ENCODE data around the gene SPRR5. TPM values are rescaled to one million over a fixed set of nuclear protein-coding genes. Genes with fewer than 3 reads are reported as not detected.

Gene SPRR5
- total RNA-seq, 1 experiment from 2014 or later, result not detected

DNA sequence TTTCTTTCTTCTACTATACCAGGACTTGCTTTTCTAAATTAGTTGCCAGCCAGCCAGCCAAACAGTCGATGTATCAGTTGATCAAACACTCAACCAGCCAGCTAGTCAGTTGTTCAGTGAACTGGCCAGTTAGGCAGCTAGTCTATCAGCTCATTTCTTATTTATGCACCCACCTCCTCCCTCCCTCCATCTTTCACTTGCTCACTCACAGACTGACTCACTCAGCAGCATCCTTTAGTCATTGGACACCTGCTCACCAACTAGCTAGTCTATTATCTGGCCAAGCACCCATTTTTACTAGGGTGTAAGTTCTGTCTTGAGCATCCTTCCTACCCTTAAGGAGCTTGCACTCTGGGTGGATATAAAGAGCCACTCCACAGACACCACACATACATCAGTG is 17.5 kb downstream of the SPRR5 start:
- H2AFZ ChIP-seq, result no peak overlapping the region
- no peaks in the 10 kb centered on the region for H3K36me3 ChIP-seq (ENCODE audit: low read depth)
- no peaks in the 10 kb centered on the region for H3K9me3 ChIP-seq (ENCODE audit: insufficient read depth, low read depth)
- no peak for TF ChIP-seq EZH2 (IDR thresholded peaks at IDR 0.05; ENCODE audit: low read depth)
- TF ChIP-seq CTCF (conservative IDR thresholded peaks at IDR 0.05), result no peak
- peaks cover 15% of the 10 kb centered on the region; the same call in 1 of the 2 replicates for H3F3A ChIP-seq (ENCODE audit: insufficient read depth, low read depth)
- no peak overlapping the region for H3K4me2 ChIP-seq
- intact Hi-C loops (cut with micrococcal nuclease; ENCODE audit: unreplicated experiment), result no loop called here
- H3K4me1 ChIP-seq (replicated peaks; ENCODE audit: insufficient read depth), result peaks cover 39% of the 10 kb centered on the region
- H3K79me2 ChIP-seq (ENCODE audit: low read depth), result no peaks in the 10 kb centered on the region
- no peaks in the 10 kb centered on the region for H3K27me3 ChIP-seq (ENCODE audit: insufficient read depth, low read depth)
- H3K9me2 ChIP-seq (ENCODE audit: insufficient read depth), result no peaks in the 10 kb centered on the region
- peak in 1 of 2 experiments; percentile 52 for DNase-seq
- H4K20me1 ChIP-seq (ENCODE audit: insufficient read depth), result no peaks in the 10 kb centered on the region
- H3K4me3 ChIP-seq, result no peak overlapping the region
- CTCF ChIA-PET, result no interaction called here
- no TSS peak for BruUV-seq (replicated peaks)
- H3K27ac ChIP-seq, result no peak overlapping the region
- POLR2A ChIA-PET (ENCODE audit: unreplicated experiment), result no interaction called here

- H3K36me3 ChIP-seq (ENCODE audit: low read depth), result no peaks in the 10 kb centered on the region
- H3K79me2 ChIP-seq (ENCODE audit: low read depth), result no peaks in the 10 kb centered on the region
- H3K4me1 ChIP-seq (replicated peaks; ENCODE audit: insufficient read depth), result peaks cover 39% of the 10 kb centered on the region
- no peak overlapping the region for H2AFZ ChIP-seq
- H3K4me2 ChIP-seq, result no peak overlapping the region
- BruUV-seq (replicated peaks), result no TSS peak
- peaks cover 15% of the 10 kb centered on the region; the same call in 1 of the 2 replicates for H3F3A ChIP-seq (ENCODE audit: insufficient read depth, low read depth)
- no peak for DNase-seq
- H4K20me1 ChIP-seq (ENCODE audit: insufficient read depth), result no peaks in the 10 kb centered on the region
- no peaks in the 10 kb centered on the region for H3K9me2 ChIP-seq (ENCODE audit: insufficient read depth)
- POLR2A ChIA-PET (ENCODE audit: unreplicated experiment), result no interaction called here
- intact Hi-C loops (cut with micrococcal nuclease; ENCODE audit: unreplicated experiment), result no loop called here
- no peaks in the 10 kb centered on the region for H3K9me3 ChIP-seq (ENCODE audit: insufficient read depth, low read depth)
- H3K4me3 ChIP-seq, result no peak overlapping the region
- no peak overlapping the region for H3K27ac ChIP-seq
- no peaks in the 10 kb centered on the region for H3K27me3 ChIP-seq (ENCODE audit: insufficient read depth, low read depth)
- no peak for TF ChIP-seq EZH2 (IDR thresholded peaks at IDR 0.05; ENCODE audit: low read depth)
- no peak for TF ChIP-seq CTCF (conservative IDR thresholded peaks at IDR 0.05)
- CTCF ChIA-PET, result no interaction called here
Observed at GRCh38 chr1:152965853-152966252, 18.8 kb downstream of the SPRR5 start.

DNA sequence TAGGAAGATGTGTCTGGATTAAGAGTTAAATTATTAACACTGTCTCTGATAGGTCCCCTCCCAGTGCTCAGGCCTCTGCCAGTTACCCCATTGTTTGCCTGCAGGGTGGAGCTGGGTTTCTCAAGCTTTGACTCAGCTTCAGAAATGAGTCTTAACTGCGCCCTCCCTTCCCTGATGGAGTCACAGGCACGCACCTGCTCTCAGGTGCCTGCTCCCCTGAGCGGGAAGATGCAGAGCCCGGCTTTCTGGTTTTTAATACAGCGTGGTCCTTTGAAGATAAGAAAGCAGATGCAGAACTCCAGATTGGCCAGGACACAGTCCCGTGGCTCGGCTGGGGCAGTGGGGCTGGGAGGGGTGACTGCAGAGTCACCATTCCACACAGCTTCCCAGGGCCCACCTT is 20.2 kb downstream of the SPRR5 start:
- H3K4me3 ChIP-seq, result no peak overlapping the region
- intact Hi-C loops (cut with micrococcal nuclease; ENCODE audit: unreplicated experiment), result no loop called here
- H3K27me3 ChIP-seq (ENCODE audit: insufficient read depth, low read depth), result no peaks in the 10 kb centered on the region
- H4K20me1 ChIP-seq (ENCODE audit: insufficient read depth), result no peaks in the 10 kb centered on the region
- DNase-seq, result peak; percentile 64 to 87
- no peaks in the 10 kb centered on the region for H3K36me3 ChIP-seq (ENCODE audit: low read depth)
- no peaks in the 10 kb centered on the region for H3K79me2 ChIP-seq (ENCODE audit: low read depth)
- no peaks in the 10 kb centered on the region for H3K9me3 ChIP-seq (ENCODE audit: insufficient read depth, low read depth)
- peaks cover 15% of the 10 kb centered on the region; the same call in 1 of the 2 replicates for H3F3A ChIP-seq (ENCODE audit: insufficient read depth, low read depth)
- CTCF ChIA-PET, result interaction anchor here (0.6 kb wide), 1 partner anchor 33 kb away, joined by 3 read pairs; no protein-coding TSS in a partner anchor
- peak overlapping the region; percentile 2; the same call in 1 of the 2 replicates for H3K27ac ChIP-seq
- peaks cover 39% of the 10 kb centered on the region for H3K4me1 ChIP-seq (replicated peaks; ENCODE audit: insufficient read depth)
- H2AFZ ChIP-seq, result no peak overlapping the region
- POLR2A ChIA-PET (ENCODE audit: unreplicated experiment), result interaction anchor here (0.7 kb wide), 1 partner anchor 1430 kb away, joined by 3 read pairs; no protein-coding TSS in a partner anchor
- no TSS peak for BruUV-seq (replicated peaks)
- TF ChIP-seq EZH2 (IDR thresholded peaks at IDR 0.05; ENCODE audit: low read depth), result no peak
- no peak for TF ChIP-seq CTCF (conservative IDR thresholded peaks at IDR 0.05)
- H3K4me2 ChIP-seq, result peak overlapping the region; percentile 53
- H3K9me2 ChIP-seq (ENCODE audit: insufficient read depth), result no peaks in the 10 kb centered on the region
